HG03095 (cell line): ENCODE results near the gene ZNF865.

Experiments
- ATAC-seq: cut with Tn5 transposase; IDR thresholded peaks from one replicate; pipeline ENCODE4 v1.9.1; 2021; ENCODE audit warnings: moderate library complexity; ENCODE audit not compliant: unreplicated experiment

Gene ZNF865

GRCh38 chr19:55643887-55644176, 38.4 kb downstream of the ZNF865 start:
- ATAC-seq, result no peak

- ATAC-seq, result no peak
These were observed 38.9 kb downstream of the ZNF865 start for GRCh38 chr19:55644191-55644833.

- no peak for ATAC-seq
These were observed 39.5 kb downstream of the ZNF865 start for GRCh38 chr19:55644842-55645511.

- ATAC-seq, result no peak
These were observed 40.0 kb downstream of the ZNF865 start for GRCh38 chr19:55645512-55645881.

- ATAC-seq, result no peak
These were observed 41.7 kb downstream of the ZNF865 start for GRCh38 chr19:55646889-55647731.

- ATAC-seq, result no peak
These were observed 42.5 kb downstream of the ZNF865 start, which contains the start of gene CCDC106 for GRCh38 chr19:55647732-55648584. CCDC106 (plus strand) TSS chr19:55648212; CDS start chr19:55649047, 835 bp downstream.

- no peak for ATAC-seq
These were observed 43.3 kb downstream of the ZNF865 start for GRCh38 chr19:55648585-55649267.

- no peak for ATAC-seq
These were observed 44.0 kb downstream of the ZNF865 start for GRCh38 chr19:55649268-55650125.

GRCh38 chr19:55650126-55650557, 44.7 kb downstream of the ZNF865 start:
- ATAC-seq, result no peak

- no peak for ATAC-seq
These were observed 45.3 kb downstream of the ZNF865 start for GRCh38 chr19:55650602-55651230.

- ATAC-seq, result no peak
These were observed 45.8 kb downstream of the ZNF865 start for GRCh38 chr19:55651236-55651635.

GRCh38 chr19:55652311-55653128, 47.1 kb downstream of the ZNF865 start:
- no peak for ATAC-seq

- peak; percentile 32 for ATAC-seq
These were observed 48.3 kb downstream of the ZNF865 start for GRCh38 chr19:55653651-55654322.

GRCh38 chr19:55654323-55654867, 48.9 kb downstream of the ZNF865 start:
- peak; percentile 36 for ATAC-seq

GRCh38 chr19:55654868-55655647, 49.6 kb downstream of the ZNF865 start, which contains the start of gene U2AF2:
U2AF2 (plus strand) TSS chr19:55655035; CDS start chr19:55655105, 70 bp downstream.
- peak; percentile 28 for ATAC-seq

GRCh38 chr19:55655648-55656040, 50.2 kb downstream of the ZNF865 start:
- no peak for ATAC-seq
